BLaER1 treated with 17β-estradiol and CSF1 and Interleukin-3, amounts not matched to agents 10 nM and 100 nM (cell line): ENCODE results near the gene CHRM5.

Source experiments
- H3K27ac ChIP-seq, 11 experiments: shearing (Covaris generic); formaldehyde crosslinking; 2 replicates each; pipeline ENCODE4 v1.8.1; 2022
- H3K27me3 ChIP-seq, 11 experiments: shearing (Covaris generic); formaldehyde crosslinking; 2 replicates each; pipeline ENCODE4 v1.8.1; 2022
- H3K36me3 ChIP-seq, 11 experiments: shearing (Covaris generic); formaldehyde crosslinking; 2 replicates each; pipeline ENCODE4 v1.8.1; 2022
- H3K4me1 ChIP-seq, 10 experiments: shearing (Covaris generic); formaldehyde crosslinking; 2 replicates each; pipeline ENCODE4 v1.8.1; 2022
- H3K4me2 ChIP-seq, 11 experiments: shearing (Covaris generic); formaldehyde crosslinking; 2 replicates each; pipeline ENCODE4 v1.8.1; 2022
- H3K4me3 ChIP-seq, 10 experiments: shearing (Covaris generic); formaldehyde crosslinking; 2 replicates each; pipeline ENCODE4 v1.8.1; 2022
- H3K9ac ChIP-seq, 11 experiments: shearing (Covaris generic); formaldehyde crosslinking; 2 replicates each; pipeline ENCODE4 v1.8.1; 2022
- H3K9me3 ChIP-seq, 11 experiments: shearing (Covaris generic); formaldehyde crosslinking; replicated peaks in 1 of 11; 2 replicates each; pipeline ENCODE4 v1.8.1; 2022
- H4K20me1 ChIP-seq, 11 experiments: shearing (Covaris generic); formaldehyde crosslinking; 2 replicates each; pipeline ENCODE4 v1.8.1; 2022
- Cebpa-rat ChIP-seq, 11 experiments: shearing (Covaris generic); IDR thresholded peaks; 2 replicates each; pipeline ENCODE4 v1.8.1; 2022

Gene CHRM5, protein sequence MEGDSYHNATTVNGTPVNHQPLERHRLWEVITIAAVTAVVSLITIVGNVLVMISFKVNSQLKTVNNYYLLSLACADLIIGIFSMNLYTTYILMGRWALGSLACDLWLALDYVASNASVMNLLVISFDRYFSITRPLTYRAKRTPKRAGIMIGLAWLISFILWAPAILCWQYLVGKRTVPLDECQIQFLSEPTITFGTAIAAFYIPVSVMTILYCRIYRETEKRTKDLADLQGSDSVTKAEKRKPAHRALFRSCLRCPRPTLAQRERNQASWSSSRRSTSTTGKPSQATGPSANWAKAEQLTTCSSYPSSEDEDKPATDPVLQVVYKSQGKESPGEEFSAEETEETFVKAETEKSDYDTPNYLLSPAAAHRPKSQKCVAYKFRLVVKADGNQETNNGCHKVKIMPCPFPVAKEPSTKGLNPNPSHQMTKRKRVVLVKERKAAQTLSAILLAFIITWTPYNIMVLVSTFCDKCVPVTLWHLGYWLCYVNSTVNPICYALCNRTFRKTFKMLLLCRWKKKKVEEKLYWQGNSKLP

DNA sequence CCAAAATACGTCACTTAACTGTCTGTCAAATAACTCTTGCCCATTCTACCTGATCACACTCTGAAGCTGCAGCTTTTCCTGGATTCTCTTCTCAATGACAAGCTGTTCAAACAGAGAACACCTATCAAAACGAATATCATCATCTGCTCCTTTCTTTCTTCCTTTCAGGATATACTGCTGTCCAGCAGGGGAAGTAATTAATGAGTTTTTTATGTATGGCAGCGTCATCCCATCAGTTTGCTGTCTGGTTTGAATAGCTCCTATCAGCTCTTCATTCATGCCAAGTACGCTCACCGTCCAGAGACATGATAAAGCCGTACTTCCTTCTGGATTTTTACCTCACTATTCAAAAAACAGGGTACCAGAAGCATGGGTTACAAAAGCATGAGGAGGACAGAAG is at the start of gene CHRM5:
TSS of gene CHRM5 (plus strand) at position 274 of the 400 bp plus-strand sequence. CDS start 94,221 bp downstream, outside the sequence.
- Histone ChIP-seq H3K27me3 (no peaks in the 10 kb centered on the region), H4K20me1 (no peaks in the 10 kb centered on the region), H3K4me3 (no peak within 1 kb of the TSS), H3K27ac (no peak within 1 kb of the TSS), H3K4me1 (no peaks in the 10 kb centered on the region), H3K9me3 (no peaks in the 10 kb centered on the region), H3K9ac (no peak within 1 kb of the TSS), H3K36me3 (no peaks in the 10 kb centered on the region), H3K4me2 (no peak within 1 kb of the TSS)
- no peak for TF ChIP-seq Cebpa-rat (IDR thresholded peaks at IDR 0.05)

DNA sequence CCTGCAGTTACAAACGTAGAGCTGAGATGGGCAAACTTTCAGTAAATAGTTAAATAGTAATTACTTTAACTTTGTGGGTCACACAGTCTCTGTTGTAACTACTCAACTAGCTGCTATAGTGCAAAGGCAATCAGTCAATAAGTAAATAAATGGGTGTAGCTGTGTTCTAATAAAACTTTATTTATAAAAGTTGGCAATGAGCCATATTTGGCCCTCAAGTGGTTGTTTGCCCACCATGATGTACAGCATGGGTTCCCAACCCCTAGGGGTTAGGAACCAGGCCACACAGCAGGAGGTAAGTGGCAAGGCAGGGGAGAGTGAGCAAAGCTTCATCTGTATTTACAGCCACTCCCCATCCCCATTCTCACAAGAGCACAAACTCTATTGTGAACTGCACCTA is 44.9 kb upstream of the CHRM5 start:
- Histone ChIP-seq H3K27ac (no peak overlapping the region), H3K36me3 (no peaks in the 10 kb centered on the region), H3K4me1 (no peaks in the 10 kb centered on the region; a peak in 1 of 20 replicates), H3K9ac (no peak overlapping the region), H3K27me3 (no peaks in the 10 kb centered on the region), H3K9me3 (no peaks in the 10 kb centered on the region), H3K4me2 (no peak overlapping the region), H4K20me1 (peaks cover 0 to 3% (median 0%) of the 10 kb centered on the region in 11 experiments; a peak in 2 of 22 replicates), H3K4me3 (no peak overlapping the region)
- no peak for TF ChIP-seq Cebpa-rat (IDR thresholded peaks at IDR 0.05)

DNA sequence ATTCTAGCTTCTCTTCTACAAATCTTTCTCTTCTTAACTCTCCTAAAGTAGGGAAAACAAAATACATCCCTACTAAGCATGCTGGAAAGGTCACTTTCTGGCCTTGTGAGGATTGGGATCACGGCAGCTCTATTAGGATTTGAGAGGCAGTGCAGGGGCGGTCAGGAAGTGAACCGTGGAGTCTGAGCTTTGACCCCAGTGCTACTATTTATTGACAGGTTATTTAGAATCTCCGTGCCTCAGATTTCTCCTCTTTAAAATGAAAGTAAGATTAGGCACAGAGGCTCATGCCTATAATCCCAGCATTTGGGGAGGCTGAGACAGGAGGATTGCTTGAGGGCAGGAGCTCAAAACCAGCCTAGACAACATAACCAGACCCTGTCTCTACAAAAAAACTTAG is 42.0 kb upstream of the CHRM5 start:
- Histone ChIP-seq H3K4me3 (no peak overlapping the region), H3K9ac (no peak overlapping the region), H3K27me3 (no peaks in the 10 kb centered on the region), H3K27ac (no peak overlapping the region), H3K36me3 (no peaks in the 10 kb centered on the region), H3K4me2 (no peak overlapping the region), H4K20me1 (peaks cover 0 to 8% (median 0%) of the 10 kb centered on the region in 11 experiments; a peak in 2 of 22 replicates), H3K9me3 (no peaks in the 10 kb centered on the region), H3K4me1 (no peaks in the 10 kb centered on the region)
- TF ChIP-seq Cebpa-rat (IDR thresholded peaks at IDR 0.05) = no peak

DNA sequence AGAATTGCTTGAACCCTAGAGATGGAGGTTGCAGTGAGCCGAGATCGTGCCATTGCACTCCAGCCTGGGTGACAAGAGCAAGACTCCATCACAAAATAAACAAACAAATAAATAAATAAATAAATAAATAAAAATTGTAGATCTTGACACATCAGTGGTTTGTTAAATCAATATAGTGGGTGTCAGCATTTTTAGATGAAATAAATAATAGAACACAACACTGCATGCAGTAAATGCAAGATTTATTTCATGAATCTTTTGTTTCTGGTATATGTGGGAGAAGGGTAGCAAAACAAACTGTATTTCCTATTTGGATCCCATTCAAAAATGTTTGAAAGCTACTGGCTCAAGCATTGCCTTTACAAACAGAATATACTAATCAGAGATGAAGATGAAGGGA is 35.6 kb upstream of the CHRM5 start:
- Histone ChIP-seq H3K4me2 (no peak overlapping the region), H3K27me3 (no peaks in the 10 kb centered on the region), H3K4me3 (no peak overlapping the region), H3K9me3 (peaks cover 0 to 3% (median 0%) of the 10 kb centered on the region in 11 experiments; a peak in 1 of 22 replicates), H4K20me1 (peaks cover 0 to 14% (median 0%) of the 10 kb centered on the region in 11 experiments; a peak in 2 of 22 replicates), H3K4me1 (no peaks in the 10 kb centered on the region), H3K27ac (no peak overlapping the region), H3K36me3 (no peaks in the 10 kb centered on the region), H3K9ac (no peak overlapping the region)
- TF ChIP-seq Cebpa-rat (IDR thresholded peaks at IDR 0.05) = no peak

DNA sequence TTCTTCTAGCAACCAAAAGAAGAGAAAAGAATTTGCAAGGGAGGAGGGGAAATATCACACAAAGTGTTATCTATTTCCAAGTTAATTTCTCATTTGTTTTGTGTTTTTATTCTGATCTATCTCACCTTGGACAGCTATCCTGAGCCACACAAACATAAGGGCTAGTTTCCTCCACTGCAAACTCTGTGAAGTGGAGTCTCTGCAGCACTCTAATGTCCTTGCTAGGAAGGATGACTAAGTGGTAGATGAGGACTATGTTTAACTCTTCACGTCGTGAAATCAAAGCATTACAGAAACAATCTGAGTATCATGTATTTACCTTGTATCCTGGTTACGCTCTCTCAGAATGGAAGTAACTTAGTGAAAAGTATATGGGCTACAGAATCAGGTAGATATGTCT is 33.9 kb upstream of the CHRM5 start:
- H3K36me3 ChIP-seq = no peaks in the 10 kb centered on the region
- H3K27me3 ChIP-seq = no peaks in the 10 kb centered on the region
- no peak overlapping the region for H3K4me3 ChIP-seq
- no peak for TF ChIP-seq Cebpa-rat (IDR thresholded peaks at IDR 0.05)
- H3K27ac ChIP-seq = no peak overlapping the region
- peaks cover 0 to 3% (median 0%) of the 10 kb centered on the region in 11 experiments; a peak in 1 of 22 replicates for H3K9me3 ChIP-seq
- peaks cover 0 to 6% (median 0%) of the 10 kb centered on the region in 11 experiments; a peak in 2 of 22 replicates for H4K20me1 ChIP-seq
- no peak overlapping the region for H3K9ac ChIP-seq
- no peak overlapping the region for H3K4me2 ChIP-seq
- H3K4me1 ChIP-seq = no peaks in the 10 kb centered on the region

DNA sequence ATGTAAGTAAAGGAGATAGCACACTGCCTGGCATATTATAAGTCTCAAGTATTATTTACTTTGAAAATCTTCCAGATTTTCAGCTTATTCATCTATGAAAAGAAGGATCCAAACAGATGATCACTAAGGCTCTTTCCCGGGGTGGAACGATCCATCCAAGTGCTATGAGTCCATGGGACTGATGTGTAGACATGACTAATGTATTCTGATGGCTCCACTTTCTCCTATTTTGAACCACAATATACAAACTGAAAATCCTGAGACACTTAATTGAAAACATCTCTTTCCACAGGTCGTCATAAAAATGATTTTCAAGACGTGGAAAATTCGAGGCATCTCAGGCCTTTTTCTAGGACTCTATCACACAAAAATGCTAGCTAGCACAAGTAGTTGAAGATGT is 33.4 kb upstream of the CHRM5 start:
- H3K4me2 ChIP-seq = no peak overlapping the region
- no peak overlapping the region for H3K27ac ChIP-seq

DNA sequence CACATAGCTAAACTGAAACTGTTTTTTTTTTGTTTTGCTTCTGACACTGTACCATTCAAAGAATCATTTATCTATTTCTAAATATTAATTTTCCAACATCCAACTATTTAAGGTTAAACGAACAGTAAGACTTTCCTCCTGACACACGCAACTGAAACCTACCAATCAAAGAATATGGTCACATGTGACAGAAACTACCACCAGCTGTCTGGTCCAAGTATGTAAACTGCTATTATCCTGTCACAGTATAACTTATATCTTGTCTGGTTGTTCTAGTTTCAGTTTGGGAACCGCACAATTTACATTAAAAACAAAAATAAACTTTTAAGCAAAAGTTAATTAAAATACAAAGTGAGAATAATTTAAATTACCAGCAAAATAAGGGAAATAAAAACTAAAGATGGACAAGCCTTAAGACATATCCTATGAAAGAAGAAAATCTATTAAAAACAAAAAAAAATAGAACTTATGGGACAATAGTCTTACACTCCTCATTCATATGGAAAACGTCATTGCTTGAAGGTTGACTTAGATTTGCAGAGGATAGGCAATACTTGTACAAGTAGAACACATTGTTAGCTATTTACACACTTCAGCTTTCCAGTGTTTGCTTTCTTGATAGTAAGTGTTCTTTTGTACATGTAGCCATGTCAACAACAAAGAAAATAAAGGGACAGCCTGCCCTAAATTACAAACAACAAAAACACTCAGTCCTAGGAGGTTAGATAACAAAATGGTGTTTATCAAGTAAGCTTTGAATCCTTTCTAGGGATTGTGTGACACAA is 26.8 kb upstream of the CHRM5 start:
- Histone ChIP-seq H3K9ac (no peak overlapping the region), H3K36me3 (no peaks in the 10 kb centered on the region; a peak in 2 of 22 replicates), H3K4me1 (no peaks in the 10 kb centered on the region), H3K4me2 (no peak overlapping the region), H4K20me1 (no peaks in the 10 kb centered on the region), H3K27ac (no peak overlapping the region), H3K9me3 (peaks cover 0 to 3% (median 0%) of the 10 kb centered on the region in 11 experiments; a peak in 2 of 22 replicates), H3K4me3 (no peak overlapping the region), H3K27me3 (no peaks in the 10 kb centered on the region)
- TF ChIP-seq Cebpa-rat (IDR thresholded peaks at IDR 0.05) = no peak

More for the DNA sequence above, 33.4 kb upstream of the CHRM5 start:
- Histone ChIP-seq H3K27me3 (no peaks in the 10 kb centered on the region), H3K4me3 (no peak overlapping the region), H3K36me3 (no peaks in the 10 kb centered on the region), H3K9ac (no peak overlapping the region), H3K9me3 (peaks cover 0 to 3% (median 0%) of the 10 kb centered on the region in 11 experiments; a peak in 1 of 22 replicates), H3K4me1 (no peaks in the 10 kb centered on the region), H4K20me1 (peaks cover 0 to 6% (median 0%) of the 10 kb centered on the region in 11 experiments; a peak in 2 of 22 replicates)
- no peak for TF ChIP-seq Cebpa-rat (IDR thresholded peaks at IDR 0.05)

DNA sequence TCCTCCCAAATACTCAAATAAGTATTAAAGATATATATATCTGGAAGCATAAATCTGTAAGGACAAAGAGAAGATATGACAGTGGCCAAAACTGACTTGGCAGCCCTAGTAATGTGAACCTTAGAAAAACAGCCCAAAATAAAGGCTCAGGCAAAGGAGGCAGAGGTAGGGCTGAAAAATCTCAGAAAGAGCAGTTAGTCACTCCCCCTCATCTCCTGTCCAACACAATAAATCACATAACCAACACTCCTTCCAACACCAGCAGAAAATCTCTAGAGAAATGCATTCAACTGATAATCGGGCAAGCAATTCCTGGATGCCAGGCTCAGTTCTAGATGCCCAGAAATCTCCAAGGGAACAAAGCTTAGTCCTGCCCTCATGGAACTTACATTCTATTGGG is 22.1 kb upstream of the CHRM5 start:
- peaks cover 0 to 9% (median 0%) of the 10 kb centered on the region in 11 experiments; a peak in 1 of 22 replicates for H4K20me1 ChIP-seq
- H3K9me3 ChIP-seq = peaks cover 0 to 3% (median 0%) of the 10 kb centered on the region in 11 experiments; a peak in 2 of 22 replicates
- no peak overlapping the region for H3K4me3 ChIP-seq
- no peak overlapping the region for H3K4me2 ChIP-seq
- no peak overlapping the region for H3K27ac ChIP-seq
- no peaks in the 10 kb centered on the region for H3K4me1 ChIP-seq
- no peak overlapping the region for H3K9ac ChIP-seq
- TF ChIP-seq Cebpa-rat (IDR thresholded peaks at IDR 0.05) = no peak
- H3K36me3 ChIP-seq = no peaks in the 10 kb centered on the region; a peak in 2 of 22 replicates
- no peaks in the 10 kb centered on the region for H3K27me3 ChIP-seq

DNA sequence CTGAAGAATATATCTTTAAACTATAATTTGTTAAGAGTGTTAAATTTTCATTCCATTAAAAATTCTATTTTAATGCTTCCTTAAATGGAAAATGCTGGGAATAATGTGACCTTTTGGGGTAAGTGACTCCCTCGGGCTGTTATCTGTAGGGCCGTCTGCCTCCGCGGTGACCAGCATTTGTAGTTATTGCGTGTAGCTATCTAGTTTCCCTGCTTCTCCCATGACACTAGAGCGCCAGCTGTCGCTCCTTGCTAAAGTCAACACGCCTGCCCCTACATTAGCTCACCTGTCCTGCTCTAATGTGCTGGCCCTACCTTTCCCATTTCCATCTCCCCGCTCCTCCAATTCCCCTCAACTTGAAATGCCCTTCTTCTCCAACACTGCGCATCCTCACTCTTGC is 12.4 kb upstream of the CHRM5 start:
- TF ChIP-seq Cebpa-rat (IDR thresholded peaks at IDR 0.05) = no peak
- Histone ChIP-seq H3K4me3 (no peak overlapping the region), H3K27ac (no peak overlapping the region), H4K20me1 (peaks cover 0 to 7% (median 0%) of the 10 kb centered on the region in 11 experiments; a peak in 1 of 22 replicates), H3K9me3 (peaks cover 0 to 9% (median 5%) of the 10 kb centered on the region in 11 experiments; a peak in 8 of 22 replicates), H3K27me3 (no peaks in the 10 kb centered on the region), H3K4me2 (no peak overlapping the region), H3K36me3 (no peaks in the 10 kb centered on the region), H3K4me1 (peaks cover 0 to 17% (median 0%) of the 10 kb centered on the region in 10 experiments; a peak in 6 of 20 replicates), H3K9ac (no peak overlapping the region)
